ENCODE data around the gene CRP. TPM values are rescaled to one million over a fixed set of nuclear protein-coding genes. Genes with fewer than 3 reads are reported as not detected.

CRP gene
- total RNA-seq, 2 donors from 2014 or later, result not detected

GRCh38 chr1:159704481-159704880 is 9.9 kb downstream of the CRP start:
- DNase-seq (ENCODE audit: low spot score), result no peak
- Histone ChIP-seq H3K4me3 (no peak overlapping the region), H3K36me3 (no peaks in the 10 kb centered on the region), H3K27me3 (replicated peaks; ENCODE audit: insufficient read depth) (no peaks in the 10 kb centered on the region), H3K9me3 (no peaks in the 10 kb centered on the region), H3K4me1 (ENCODE audit: control insufficient read depth in 1 of 2, low read depth in 2 of 2) (no peaks in the 10 kb centered on the region), H3K27ac (no peak overlapping the region)
- TF ChIP-seq CTCF (IDR thresholded peaks at IDR 0.05), result no peak
- ATAC-seq (ENCODE audit: insufficient number of reproducible peaks, low FRiP score, low read depth), result no peak

GRCh38 chr1:159700312-159700711 is 14.1 kb downstream of the CRP start:
- no peak for ATAC-seq (ENCODE audit: insufficient number of reproducible peaks, low FRiP score, low read depth)
- Histone ChIP-seq H3K27me3 (replicated peaks; ENCODE audit: insufficient read depth) (no peaks in the 10 kb centered on the region), H3K36me3 (no peaks in the 10 kb centered on the region), H3K27ac (no peak overlapping the region), H3K9me3 (no peaks in the 10 kb centered on the region), H3K4me1 (ENCODE audit: control insufficient read depth in 1 of 2, low read depth in 2 of 2) (no peaks in the 10 kb centered on the region), H3K4me3 (no peak overlapping the region)
- no peak for TF ChIP-seq CTCF (IDR thresholded peaks at IDR 0.05)
- no peak for DNase-seq (ENCODE audit: low spot score)

- H3K27ac ChIP-seq, result no peak overlapping the region
- no peak for ATAC-seq (ENCODE audit: insufficient number of reproducible peaks, low FRiP score, low read depth)
Observed at GRCh38 chr1:159699653-159700052, 14.7 kb downstream of the CRP start.

GRCh38 chr1:159699246-159699645 is 15.1 kb downstream of the CRP start:
- no peak for TF ChIP-seq CTCF (IDR thresholded peaks at IDR 0.05)
- H3K27ac ChIP-seq, result no peak overlapping the region
- DNase-seq (ENCODE audit: low spot score) (no peak), ATAC-seq (ENCODE audit: insufficient number of reproducible peaks, low FRiP score, low read depth) (no peak)
- no peaks in the 10 kb centered on the region for H3K4me1 ChIP-seq (ENCODE audit: control insufficient read depth in 1 of 2, low read depth in 2 of 2)
- no peak overlapping the region for H3K4me3 ChIP-seq
- no peaks in the 10 kb centered on the region for H3K27me3 ChIP-seq (replicated peaks; ENCODE audit: insufficient read depth)
- no peaks in the 10 kb centered on the region for H3K36me3 ChIP-seq
- no peaks in the 10 kb centered on the region for H3K9me3 ChIP-seq

More at GRCh38 chr1:159699653-159700052, 14.7 kb downstream of the CRP start:
- Histone ChIP-seq H3K4me1 (ENCODE audit: control insufficient read depth in 1 of 2, low read depth in 2 of 2) (no peaks in the 10 kb centered on the region), H3K36me3 (no peaks in the 10 kb centered on the region), H3K27me3 (replicated peaks; ENCODE audit: insufficient read depth) (no peaks in the 10 kb centered on the region), H3K4me3 (no peak overlapping the region), H3K9me3 (no peaks in the 10 kb centered on the region)
- no peak for TF ChIP-seq CTCF (IDR thresholded peaks at IDR 0.05)
- DNase-seq (ENCODE audit: low spot score), result no peak

GRCh38 chr1:159687511-159687910 is 26.9 kb downstream of the CRP start:
- no peak for DNase-seq (ENCODE audit: low spot score)
- TF ChIP-seq CTCF (IDR thresholded peaks at IDR 0.05), result no peak
- no peak for ATAC-seq (ENCODE audit: insufficient number of reproducible peaks, low FRiP score, low read depth)
- Histone ChIP-seq H3K9me3 (no peaks in the 10 kb centered on the region), H3K27ac (no peak overlapping the region), H3K4me3 (no peak overlapping the region), H3K36me3 (no peaks in the 10 kb centered on the region), H3K27me3 (replicated peaks; ENCODE audit: insufficient read depth) (no peaks in the 10 kb centered on the region), H3K4me1 (ENCODE audit: control insufficient read depth in 1 of 2, low read depth in 2 of 2) (no peaks in the 10 kb centered on the region)

Data from thoracic aorta (tissue), 2 donors.